ENCODE results near the gene STAMBP. TPM values are rescaled to one million over a fixed set of nuclear protein-coding genes. Genes with fewer than 3 reads are reported as not detected.
"Not testable (repeated sequence)": the region's sequence is repeated elsewhere in the genome, so short reads cannot be mapped to it uniquely, and the experiment has no call there.

STAMBP gene
- total and polyA plus RNA-seq, 9 of the 15 experiments (the other 6 are each of a cell fraction or from before 2014, with no cell fraction given), result 36.9 to 75.2 (median 48.8) TPM

- H3K9me1 ChIP-seq (ENCODE audit: control insufficient read depth, insufficient read depth, low read length); intact Hi-C loops (cut with micrococcal nuclease); H3K9me3 ChIP-seq (replicated peaks; ENCODE audit: control insufficient read depth, insufficient read depth, low read depth, low read length); H3K36me3 ChIP-seq (ENCODE audit: control insufficient read depth, insufficient read depth, low read length); H3K4me1 ChIP-seq (replicated peaks in 1 of 2; ENCODE audit: control insufficient read depth in 2 of 2, insufficient read depth in 2 of 2, low read length in 2 of 2); in situ Hi-C loops (cut with MboI); H4K20me1 ChIP-seq (replicated peaks; ENCODE audit: control insufficient read depth, insufficient read depth, low read length); CTCF ChIA-PET (ENCODE audit: low intra/inter-chr PET ratio); H3K79me2 ChIP-seq (ENCODE audit: control insufficient read depth, insufficient read depth, low read length); H3K4me2 ChIP-seq (ENCODE audit: insufficient read depth, low read length); BruUV-seq (replicated peaks); ATAC-seq; DNase-seq (ENCODE audit: extremely low read depth in 1 of 4, low spot score in 3 of 4); FAIRE-seq; H3K27me3 ChIP-seq (ENCODE audit: control insufficient read depth in 2 of 2, insufficient read depth in 2 of 2, low read length in 2 of 2); H3K4me3 ChIP-seq; H3K27ac ChIP-seq (ENCODE audit: extremely low read depth, low read depth, low read length); H3K9ac ChIP-seq (ENCODE audit: insufficient read depth in 1 of 2, low read depth in 2 of 2, low read length in 2 of 2): not testable (repeated sequence)
- 42% methylated on average over 5 of the region's 5 CpGs for WGBS (ENCODE audit: insufficient coverage, low coverage, missing lambda C conversion rate)
- H2AFZ ChIP-seq (ENCODE audit: low read depth, low read length), result peak overlapping the region; percentile 65; the same call in 1 of the 2 replicates
- POLR2A ChIA-PET, result interaction anchor here (1.1 kb wide), 1 partner anchor 9 kb away, joined by 3 read pairs; no protein-coding TSS in a partner anchor
- TF ChIP-seq RBM25 (IDR thresholded peaks at IDR 0.05; ENCODE audit: low read depth, low read length, severe bottlenecking) (peak; percentile 23), KDM1A (IDR thresholded peaks at IDR 0.05) (peak; percentile 13 to 31; a peak in 2 of 4 replicates), ZNF146 (CRISPR knock-in tag; IDR thresholded peaks at IDR 0.05; ENCODE audit: unreplicated experiment) (peak; percentile 96)
Observed at GRCh38 chr2:73877984-73878383, 49.2 kb downstream of the STAMBP start.

GRCh38 chr2:73885406-73885805 lies 56.6 kb downstream of the STAMBP start:
- H2AFZ ChIP-seq (ENCODE audit: low read depth, low read length), result no peak overlapping the region
- no TSS peak for BruUV-seq (replicated peaks)
- ChIA-PET CTCF (ENCODE audit: low intra/inter-chr PET ratio) (no interaction called here), POLR2A (no interaction called here)
- H3K4me3 ChIP-seq, result no peak overlapping the region
- no peaks in the 10 kb centered on the region for H3K4me1 ChIP-seq (replicated peaks in 1 of 2; ENCODE audit: control insufficient read depth in 2 of 2, insufficient read depth in 2 of 2, low read length in 2 of 2)
- no peaks in the 10 kb centered on the region for H3K9me3 ChIP-seq (replicated peaks; ENCODE audit: control insufficient read depth, insufficient read depth, low read depth, low read length)
- H3K36me3 ChIP-seq (ENCODE audit: control insufficient read depth, insufficient read depth, low read length), result no peaks in the 10 kb centered on the region
- H3K79me2 ChIP-seq (ENCODE audit: control insufficient read depth, insufficient read depth, low read length), result no peaks in the 10 kb centered on the region
- ATAC-seq (no peak), FAIRE-seq (no peak), DNase-seq (ENCODE audit: extremely low read depth in 1 of 4, low spot score in 3 of 4) (no peak)
- intact Hi-C loops (cut with micrococcal nuclease), result no loop called here
- in situ Hi-C loops (cut with MboI), result no loop called here
- no peak overlapping the region for H3K27ac ChIP-seq (ENCODE audit: extremely low read depth, low read depth, low read length)
- WGBS (ENCODE audit: insufficient coverage, low coverage, missing lambda C conversion rate), result 0% methylated on average over 2 of the region's 2 CpGs
- H4K20me1 ChIP-seq (replicated peaks; ENCODE audit: control insufficient read depth, insufficient read depth, low read length), result no peaks in the 10 kb centered on the region
- H3K9me1 ChIP-seq (ENCODE audit: control insufficient read depth, insufficient read depth, low read length), result no peaks in the 10 kb centered on the region
- H3K4me2 ChIP-seq (ENCODE audit: insufficient read depth, low read length), result no peak overlapping the region
- no peak overlapping the region for H3K9ac ChIP-seq (ENCODE audit: insufficient read depth in 1 of 2, low read depth in 2 of 2, low read length in 2 of 2)
- peaks cover 2 to 4% of the 10 kb centered on the region in 2 experiments; a peak in 2 of 5 replicates for H3K27me3 ChIP-seq (ENCODE audit: control insufficient read depth in 2 of 2, insufficient read depth in 2 of 2, low read length in 2 of 2)
- TF ChIP-seq XRCC5 (IDR thresholded peaks at IDR 0.05; ENCODE audit: low read depth, low read length) (no peak), GTF3C2 (IDR thresholded peaks at IDR 0.05; ENCODE audit: borderline replicate concordance, extremely low read depth, insufficient read length) (no peak), ZBTB49 (CRISPR knock-in tag; IDR thresholded peaks at IDR 0.05; ENCODE audit: borderline replicate concordance) (no peak), NCOA6 (IDR thresholded peaks at IDR 0.05) (no peak), RBM39 (optimal IDR thresholded peaks at IDR 0.05; ENCODE audit: low read depth, low read length) (no peak), ZNF449 (CRISPR knock-in tag; IDR thresholded peaks at IDR 0.05) (no peak)
